SW480 (cell line): ENCODE measurements around the gene MPHOSPH10.
"Not testable (repeated sequence)": the region's sequence is repeated elsewhere in the genome, so short reads cannot be mapped to it uniquely, and the experiment has no call there.

Experiments
- DNase-seq: peaks from one replicate; pipeline ENCODE4 v3.0.0-alpha.2; 2016; ENCODE audit warnings: low spot score

The MPHOSPH10 gene, protein sequence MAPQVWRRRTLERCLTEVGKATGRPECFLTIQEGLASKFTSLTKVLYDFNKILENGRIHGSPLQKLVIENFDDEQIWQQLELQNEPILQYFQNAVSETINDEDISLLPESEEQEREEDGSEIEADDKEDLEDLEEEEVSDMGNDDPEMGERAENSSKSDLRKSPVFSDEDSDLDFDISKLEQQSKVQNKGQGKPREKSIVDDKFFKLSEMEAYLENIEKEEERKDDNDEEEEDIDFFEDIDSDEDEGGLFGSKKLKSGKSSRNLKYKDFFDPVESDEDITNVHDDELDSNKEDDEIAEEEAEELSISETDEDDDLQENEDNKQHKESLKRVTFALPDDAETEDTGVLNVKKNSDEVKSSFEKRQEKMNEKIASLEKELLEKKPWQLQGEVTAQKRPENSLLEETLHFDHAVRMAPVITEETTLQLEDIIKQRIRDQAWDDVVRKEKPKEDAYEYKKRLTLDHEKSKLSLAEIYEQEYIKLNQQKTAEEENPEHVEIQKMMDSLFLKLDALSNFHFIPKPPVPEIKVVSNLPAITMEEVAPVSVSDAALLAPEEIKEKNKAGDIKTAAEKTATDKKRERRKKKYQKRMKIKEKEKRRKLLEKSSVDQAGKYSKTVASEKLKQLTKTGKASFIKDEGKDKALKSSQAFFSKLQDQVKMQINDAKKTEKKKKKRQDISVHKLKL

GRCh38 chr2:71130152-71130904 lies at the start of gene MPHOSPH10, which contains the start of gene MCEE:
MPHOSPH10 (plus strand) TSS chr2:71130634; CDS start chr2:71130666, 32 bp downstream.
MCEE (minus strand) TSS chr2:71130229; CDS start chr2:71130219, 10 bp downstream.
- peak; percentile 93 for DNase-seq

DNA sequence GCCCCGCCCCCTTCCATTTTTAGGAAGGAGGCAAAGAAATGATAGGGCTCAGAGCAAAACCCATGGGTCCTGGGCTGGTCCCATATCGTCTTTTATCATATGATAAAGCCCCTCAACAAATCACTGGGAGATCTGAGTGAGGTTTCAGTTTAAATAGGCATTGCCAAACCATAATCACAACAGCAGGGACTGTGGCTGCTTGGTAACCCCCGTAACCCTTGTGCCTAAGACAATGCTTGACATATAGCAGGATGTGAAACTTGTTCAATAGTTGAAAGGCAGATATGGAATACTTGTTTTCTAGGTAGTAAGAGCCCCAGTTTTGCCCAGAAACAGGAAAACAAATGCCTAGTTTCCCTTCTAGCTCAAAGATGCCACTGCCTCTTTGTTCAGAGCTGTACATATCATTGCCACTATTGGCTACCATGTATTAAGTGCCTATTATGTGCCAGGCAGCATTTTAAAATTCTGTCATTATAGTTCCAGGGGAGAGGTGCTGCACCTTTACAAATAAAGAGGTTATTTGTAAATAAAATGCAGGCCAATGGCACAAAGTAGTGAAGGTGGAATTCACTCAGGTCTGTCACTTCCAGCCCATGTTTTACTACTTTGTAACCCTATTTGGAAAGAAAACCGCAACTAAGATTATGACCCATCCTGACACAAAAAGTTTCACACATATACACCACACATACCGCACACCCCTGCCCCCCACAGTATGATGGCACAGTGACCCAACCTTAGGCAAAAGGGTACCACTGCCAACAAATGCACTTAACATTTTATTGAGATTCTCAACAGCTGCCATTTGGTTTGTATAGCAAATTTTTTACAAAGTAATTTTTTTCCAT lies 47.8 kb upstream of the MPHOSPH10 start:
- DNase-seq: no peak

GRCh38 chr2:71083297-71083696 lies 47.1 kb upstream of the MPHOSPH10 start:
- not testable (repeated sequence) for DNase-seq

DNA sequence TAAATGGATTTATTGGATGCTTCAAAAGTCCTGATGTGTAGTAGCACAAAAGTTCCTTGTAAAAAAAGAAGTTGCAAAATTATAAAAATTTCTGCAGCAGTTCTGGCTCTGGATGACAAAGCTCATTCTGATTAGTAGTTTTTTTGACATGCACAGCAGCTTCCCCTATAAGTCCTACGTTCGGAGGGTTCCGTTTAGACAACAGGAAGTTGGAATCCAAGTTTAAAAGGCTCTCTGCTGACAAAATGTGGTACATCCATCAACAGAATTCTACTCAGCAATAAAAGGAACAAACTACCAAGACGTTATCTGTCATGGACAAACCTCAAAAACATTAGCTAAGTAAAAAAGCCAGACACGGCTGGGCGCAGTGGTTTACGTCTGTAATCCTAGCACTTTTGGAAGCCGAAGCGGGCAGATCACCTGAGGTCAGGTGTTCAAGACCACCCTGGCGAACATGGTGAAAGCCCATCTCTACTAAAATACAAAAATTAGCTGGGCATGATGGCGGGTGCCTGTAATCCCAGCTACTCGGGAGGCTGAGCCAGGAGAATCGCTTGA lies 46.6 kb upstream of the MPHOSPH10 start:
- DNase-seq: not testable (repeated sequence)

GRCh38 chr2:71085325-71086003 lies 45.0 kb upstream of the MPHOSPH10 start:
- DNase-seq: not testable (repeated sequence)

DNA sequence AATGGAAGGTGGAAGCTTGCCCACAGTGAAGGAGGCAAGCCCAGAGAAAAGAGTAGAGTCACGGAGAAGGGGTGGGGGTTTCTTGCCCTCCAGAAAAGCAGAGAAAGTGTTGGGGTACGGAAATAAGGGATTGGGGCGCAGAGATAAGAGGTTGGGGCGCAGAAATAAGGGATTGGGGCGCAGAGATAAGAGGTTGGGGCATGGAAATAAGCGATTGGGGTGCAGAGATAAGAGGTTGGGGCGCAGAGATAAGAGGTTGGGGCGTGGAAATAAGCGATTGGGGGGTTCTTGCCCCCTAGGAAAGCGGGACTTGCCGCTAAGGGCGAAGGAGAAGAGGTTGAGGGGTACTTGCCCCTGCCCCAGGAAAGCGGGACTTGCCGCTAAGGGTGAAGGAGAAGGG lies 41.0 kb upstream of the MPHOSPH10 start:
- DNase-seq: not testable (repeated sequence)

DNA sequence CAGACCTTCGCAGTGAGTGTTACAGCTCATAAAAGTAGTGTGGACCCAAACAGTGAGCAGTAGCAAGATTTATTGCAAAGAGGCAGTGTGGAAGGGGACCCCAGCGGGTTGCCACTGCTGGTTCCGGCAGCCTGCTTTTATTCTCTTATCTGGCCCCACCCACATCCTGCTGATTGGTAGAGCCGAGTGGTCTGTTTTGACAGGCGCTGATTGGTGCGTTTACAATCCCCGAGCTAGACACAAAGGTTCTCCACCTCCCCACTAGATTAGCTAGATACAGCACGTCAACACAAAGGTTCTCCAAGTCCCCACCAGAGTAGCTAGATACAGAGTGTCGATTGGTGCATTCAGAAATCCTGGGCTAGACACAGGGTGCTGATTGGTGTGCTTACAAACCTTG lies 38.6 kb upstream of the MPHOSPH10 start:
- not testable (repeated sequence) for DNase-seq

DNA sequence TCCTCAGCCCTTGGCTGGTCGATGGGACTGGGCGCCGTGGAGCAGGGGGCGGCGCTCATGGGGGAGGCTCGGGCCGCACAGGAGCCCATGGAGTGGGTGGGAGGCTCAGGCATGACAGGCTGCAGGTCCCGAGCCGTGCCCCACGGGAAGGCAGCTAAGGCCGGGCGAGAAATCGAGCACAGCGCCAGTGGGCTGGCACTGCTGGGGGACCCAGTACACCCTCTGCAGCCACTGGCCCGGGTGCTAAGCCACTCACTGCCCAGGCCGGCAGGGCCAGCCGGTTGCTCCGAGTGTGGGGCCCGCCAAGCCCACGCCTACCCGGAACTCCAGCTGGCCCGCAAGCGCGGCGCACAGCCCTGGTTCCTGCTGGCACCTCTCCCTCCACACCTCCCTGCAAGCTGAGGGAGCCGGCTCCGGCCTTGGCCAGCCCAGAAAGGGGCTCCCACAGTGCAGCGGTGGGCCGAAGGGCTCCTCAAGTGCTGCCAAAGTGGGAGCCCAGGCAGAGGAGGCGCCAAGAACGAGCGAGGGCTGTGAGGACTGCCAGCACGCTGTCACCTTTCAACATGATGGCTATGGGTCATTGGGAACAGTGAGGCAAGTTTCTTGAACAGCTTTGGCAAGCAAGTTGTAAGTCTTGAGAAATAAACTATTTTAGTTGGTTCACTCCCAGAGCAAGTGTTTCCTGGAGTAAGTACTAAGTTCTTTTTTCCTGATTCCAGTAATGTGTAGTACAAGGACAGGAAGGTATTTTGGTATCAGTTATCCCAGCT lies 37.8 kb upstream of the MPHOSPH10 start:
- DNase-seq: not testable (repeated sequence)

DNA sequence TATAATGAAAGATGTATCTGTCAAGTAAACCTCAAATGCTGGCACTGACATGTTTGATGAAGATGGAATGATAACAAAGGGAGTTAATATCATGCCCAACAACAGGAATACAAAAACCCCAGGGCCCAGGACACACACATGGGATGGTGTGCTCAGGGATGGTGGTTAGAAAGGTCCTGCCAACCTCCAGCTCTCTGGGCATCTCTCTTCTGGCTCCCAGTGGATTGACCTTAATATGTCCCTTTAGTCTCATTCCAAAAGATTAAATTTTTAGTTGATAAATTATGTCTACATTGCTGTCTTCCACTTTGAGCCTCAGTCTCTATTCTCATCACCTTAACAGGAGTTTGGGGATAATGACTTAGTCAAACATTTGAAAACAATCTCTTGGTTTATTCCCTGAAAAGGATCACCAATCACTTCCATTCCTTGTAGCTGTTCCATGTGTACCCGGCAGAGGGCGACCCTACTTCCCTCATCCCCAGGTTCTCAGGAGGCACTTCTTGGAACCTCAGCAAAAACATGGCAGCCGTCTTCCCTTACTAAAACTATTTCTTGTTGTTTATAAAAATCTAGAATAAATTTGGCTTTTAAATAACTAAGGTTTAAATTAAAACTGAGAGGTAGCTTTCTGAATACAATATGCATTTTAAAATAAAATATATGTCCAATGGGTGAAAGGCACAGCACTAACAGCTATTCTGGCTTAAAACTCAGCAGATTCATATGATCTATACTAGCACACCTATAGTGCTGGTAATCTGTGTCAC lies 30.1 kb upstream of the MPHOSPH10 start:
- DNase-seq: peak; percentile 69

GRCh38 chr2:71101656-71102055 lies 28.8 kb upstream of the MPHOSPH10 start:
- no peak for DNase-seq

DNA sequence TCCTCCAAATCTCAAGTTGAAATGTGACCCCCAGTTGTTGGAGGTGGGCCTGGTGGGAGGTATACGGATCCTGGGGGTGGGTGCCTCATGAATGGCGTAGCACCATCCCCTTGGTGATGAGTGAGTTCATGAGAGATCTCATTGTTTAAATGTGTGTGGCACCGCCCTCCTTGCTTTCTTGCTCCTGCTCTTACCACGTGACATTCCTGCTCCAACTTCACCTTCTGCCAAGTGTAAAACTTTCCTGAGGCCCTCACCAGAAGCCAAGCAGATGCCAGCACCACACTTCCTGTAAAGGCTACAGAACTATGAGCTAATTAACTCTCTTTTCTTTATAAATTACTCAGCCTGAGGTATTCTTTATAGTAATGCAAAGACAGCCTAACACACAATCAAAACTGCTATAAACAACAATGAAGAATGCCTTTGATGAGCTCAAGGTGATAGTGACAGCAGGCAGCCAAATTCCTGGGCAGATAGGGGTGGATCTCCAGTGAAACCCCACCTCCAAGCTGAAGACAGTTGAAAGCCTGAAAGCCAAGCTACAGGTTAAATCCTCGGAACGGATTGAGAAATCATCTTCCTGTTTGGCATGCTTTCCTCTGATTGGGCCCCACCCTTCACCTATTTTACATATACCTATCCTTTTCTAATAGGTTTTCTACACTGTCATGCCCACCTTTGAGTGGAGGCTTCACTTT lies 27.3 kb upstream of the MPHOSPH10 start:
- peak; percentile 9 for DNase-seq

- no peak for DNase-seq
These were observed 26.6 kb upstream of the MPHOSPH10 start for GRCh38 chr2:71103809-71104208.

DNA sequence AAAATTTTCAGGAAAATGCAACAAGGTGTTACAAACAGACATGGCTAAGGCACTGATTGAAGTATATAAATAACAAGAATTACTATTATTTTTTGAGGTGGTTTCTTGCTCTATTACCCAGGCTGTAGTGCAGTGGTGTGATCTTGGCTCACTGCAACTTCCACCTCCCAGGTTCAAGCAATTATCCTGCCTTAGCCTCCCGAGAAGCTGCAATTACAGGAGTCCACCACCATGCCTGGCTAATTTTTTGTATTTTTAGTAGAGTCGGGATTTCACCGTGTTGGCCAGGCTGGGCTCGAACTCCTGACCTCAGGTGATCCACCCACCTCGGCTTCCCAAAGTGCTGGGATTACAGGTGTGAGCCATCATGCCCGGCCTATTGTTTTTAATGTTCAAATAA lies 24.0 kb upstream of the MPHOSPH10 start:
- DNase-seq: not testable (repeated sequence)

GRCh38 chr2:71108091-71108490 lies 22.3 kb upstream of the MPHOSPH10 start:
- DNase-seq: no peak

DNA sequence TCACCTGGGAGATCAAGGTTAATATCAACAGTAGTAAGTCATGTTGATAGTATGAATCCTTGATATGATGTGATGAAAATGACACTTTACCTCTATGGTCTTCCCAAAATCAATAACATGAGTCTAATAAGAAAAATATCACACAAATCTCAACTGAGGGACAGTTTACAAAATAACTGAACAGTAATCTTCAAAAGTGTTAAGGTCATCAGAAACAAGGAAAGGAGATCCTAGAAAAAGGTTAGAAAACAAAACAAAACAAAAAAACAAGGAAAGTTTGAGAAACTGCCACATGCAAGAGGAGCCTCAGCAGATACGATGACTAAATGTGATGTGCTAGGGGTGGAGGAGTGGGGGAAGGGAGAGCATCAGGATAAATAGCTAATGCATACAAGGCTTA lies 16.6 kb upstream of the MPHOSPH10 start:
- DNase-seq: no peak

DNA sequence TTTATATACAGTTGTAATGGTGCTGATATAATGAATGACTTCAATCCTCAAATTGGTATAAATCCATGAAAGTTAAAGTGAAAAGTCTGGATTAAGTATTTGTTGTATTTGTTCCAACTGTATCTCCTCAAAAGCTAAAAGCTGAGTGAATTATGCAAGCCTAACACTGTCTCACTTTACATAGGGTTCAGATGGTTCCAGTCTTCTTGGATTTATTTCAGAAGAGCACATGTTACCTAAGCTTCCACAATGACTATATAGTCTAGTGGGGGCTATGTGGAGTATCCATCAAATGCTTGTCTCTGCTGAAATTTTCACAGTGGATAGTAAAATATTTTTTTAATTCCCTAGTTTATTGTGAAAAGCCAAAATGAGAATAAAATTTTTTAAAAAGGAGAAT lies 13.4 kb upstream of the MPHOSPH10 start:
- no peak for DNase-seq

GRCh38 chr2:71120195-71120594 lies 10.2 kb upstream of the MPHOSPH10 start:
- no peak for DNase-seq

DNA sequence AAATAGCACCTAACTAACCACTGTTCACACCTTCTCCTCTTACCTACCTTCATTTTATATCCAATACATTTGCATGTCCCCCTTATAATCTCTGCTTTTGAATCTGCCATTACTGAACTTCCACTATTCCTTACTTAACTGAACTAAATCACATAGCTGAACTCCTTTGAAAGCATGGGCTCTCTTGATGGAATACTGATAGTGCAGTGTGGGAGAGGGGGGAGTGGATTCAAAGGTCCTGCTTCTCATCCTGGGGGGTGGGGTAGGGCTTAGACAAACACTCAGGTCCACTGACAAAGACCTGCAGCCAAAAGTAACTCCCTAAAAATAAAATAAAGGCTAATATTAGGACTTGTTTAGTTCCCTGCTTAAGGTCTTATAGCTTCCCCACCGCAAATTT lies 9.0 kb upstream of the MPHOSPH10 start:
- no peak for DNase-seq
